Vagina (tissue), 2 donors: ENCODE measurements around the gene PBX1. TPM values are rescaled to one million over a fixed set of nuclear protein-coding genes. Genes with fewer than 3 reads are reported as not detected.
A peak's percentile ranks its signal among the peaks of the same experiment; 100 is the strongest.

Source experiments
- DNase-seq, 2 donors: peaks; one replicate each; pipeline ENCODE4 v3.0.0-alpha.2; 2017; ENCODE audit errors: extremely low spot score in 2 of 2
- H3K27ac ChIP-seq: fragments of 200-600 bp; sonication (generic); one replicate; pipeline ENCODE4 v1.5.1; 2019
- H3K27me3 ChIP-seq: fragments of 200-600 bp; sonication (generic); one replicate; pipeline ENCODE4 v1.5.1; 2019
- H3K36me3 ChIP-seq, 2 donors: fragments of 200-600 bp; sonication (generic); one replicate each; pipeline ENCODE4 v1.5.1; 2017 to 2019
- H3K4me1 ChIP-seq: fragments of 200-600 bp; sonication (generic); one replicate; pipeline ENCODE4 v1.5.1; 2019
- H3K4me3 ChIP-seq, 2 donors: fragments of 200-600 bp; sonication (generic); 1 replicate in 1 of 2; 2 replicates in 1 of 2; pipeline ENCODE4 v1.5.1; 2016 to 2019
- H3K9me3 ChIP-seq: fragments of 200-600 bp; sonication (generic); one replicate; pipeline ENCODE4 v1.5.1; 2019
- CTCF ChIP-seq, 3 experiments: fragments of 450-650 bp in 2 of 3; fragments of 200-600 bp in 1 of 3; sonication (generic) in 1 of 3; IDR thresholded peaks; one replicate each; pipeline ENCODE4 v1.5.1; 2017 to 2019; ENCODE audit warnings: antibody characterized with exemption in 3 of 3, mild to moderate bottlenecking in 2 of 3, moderate library complexity in 2 of 3
- POLR2A ChIP-seq, 2 donors: fragments of 450-650 bp; IDR thresholded peaks; one replicate each; pipeline ENCODE4 v1.6.1; 2017; ENCODE audit warnings: antibody characterized with exemption in 2 of 2, mild to moderate bottlenecking in 2 of 2, moderate library complexity in 2 of 2
- POLR2AphosphoS5 ChIP-seq, 2 donors: sonication (generic); formaldehyde crosslinking; IDR thresholded peaks; one replicate each; pipeline ENCODE4 v1.9.0; 2017; ENCODE audit warnings: antibody characterized with exemption in 2 of 2, mild to moderate bottlenecking in 2 of 2, low read depth in 1 of 2; ENCODE audit not compliant: insufficient read depth in 1 of 2
- intact Hi-C: fragments of 100-400 bp; cut with DNase I; formaldehyde crosslinking; loops from one replicate; pipeline ENCODE4 v1.15.1; 2023
- total RNA-seq: library from RNA; depleted of rRNA; stranded (reverse); fragments of >200 nt; gene quantifications from one replicate; pipeline ENCODE4 v1.2.3, GENCODE V29; 2016

The PBX1 gene
- total RNA-seq, 1 donor from 2014 or later = 69.0 TPM

GRCh38 chr1:164701189-164701761 is 142.3 kb downstream of the PBX1 start:
- Histone ChIP-seq H3K27me3 (no peaks in the 10 kb centered on the region), H3K9me3 (no peaks in the 10 kb centered on the region), H3K4me3 (no peak overlapping the region), H3K4me1 (peaks cover 76% of the 10 kb centered on the region), H3K36me3 (no peaks in the 10 kb centered on the region), H3K27ac (no peak overlapping the region)
- TF ChIP-seq POLR2A (IDR thresholded peaks at IDR 0.05) = no peak
- no peak for TF ChIP-seq CTCF (IDR thresholded peaks at IDR 0.05)
- no peak for TF ChIP-seq POLR2AphosphoS5 (IDR thresholded peaks at IDR 0.05; ENCODE audit: insufficient read depth in 1 of 2, low read depth in 1 of 2)
- no peak for DNase-seq
- intact Hi-C loops = no loop called here

DNA sequence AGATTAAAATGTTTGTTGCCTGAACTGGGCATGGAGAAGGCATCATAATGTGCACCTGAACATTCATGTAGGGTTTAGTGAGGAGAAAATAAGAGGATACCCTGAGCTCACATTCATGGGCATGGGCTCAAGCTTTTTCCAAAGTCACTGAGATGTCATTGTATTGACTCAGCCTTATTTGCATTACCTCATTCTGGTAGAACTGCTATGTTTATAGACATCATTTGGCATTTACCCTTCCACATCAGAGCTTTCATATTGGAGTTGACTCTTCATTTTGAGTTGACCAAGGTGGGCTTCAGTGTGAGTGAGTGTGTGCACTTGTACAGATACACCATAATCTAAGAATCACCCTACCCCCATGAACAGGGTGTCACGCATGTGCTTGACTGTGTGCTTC is 143.2 kb downstream of the PBX1 start:
- Histone ChIP-seq H3K27ac (peak overlapping the region; percentile 53), H3K27me3 (no peaks in the 10 kb centered on the region), H3K4me3 (no peak overlapping the region), H3K9me3 (no peaks in the 10 kb centered on the region), H3K4me1 (peaks cover 76% of the 10 kb centered on the region), H3K36me3 (no peaks in the 10 kb centered on the region)
- intact Hi-C loops = no loop called here
- no peak for DNase-seq
- no peak for TF ChIP-seq POLR2A (IDR thresholded peaks at IDR 0.05)
- TF ChIP-seq POLR2AphosphoS5 (IDR thresholded peaks at IDR 0.05; ENCODE audit: insufficient read depth in 1 of 2, low read depth in 1 of 2) = no peak
- TF ChIP-seq CTCF (IDR thresholded peaks at IDR 0.05) = no peak

- TF ChIP-seq POLR2AphosphoS5 (IDR thresholded peaks at IDR 0.05; ENCODE audit: insufficient read depth in 1 of 2, low read depth in 1 of 2) (no peak), POLR2A (IDR thresholded peaks at IDR 0.05) (no peak), CTCF (IDR thresholded peaks at IDR 0.05) (no peak)
- Histone ChIP-seq H3K9me3 (no peaks in the 10 kb centered on the region), H3K27me3 (no peaks in the 10 kb centered on the region), H3K4me3 (no peak overlapping the region), H3K36me3 (no peaks in the 10 kb centered on the region), H3K4me1 (peaks cover 80% of the 10 kb centered on the region), H3K27ac (peak overlapping the region; percentile 53)
- no peak for DNase-seq
- intact Hi-C loops = no loop called here
Observed at GRCh38 chr1:164702664-164703063, 143.7 kb downstream of the PBX1 start.

DNA sequence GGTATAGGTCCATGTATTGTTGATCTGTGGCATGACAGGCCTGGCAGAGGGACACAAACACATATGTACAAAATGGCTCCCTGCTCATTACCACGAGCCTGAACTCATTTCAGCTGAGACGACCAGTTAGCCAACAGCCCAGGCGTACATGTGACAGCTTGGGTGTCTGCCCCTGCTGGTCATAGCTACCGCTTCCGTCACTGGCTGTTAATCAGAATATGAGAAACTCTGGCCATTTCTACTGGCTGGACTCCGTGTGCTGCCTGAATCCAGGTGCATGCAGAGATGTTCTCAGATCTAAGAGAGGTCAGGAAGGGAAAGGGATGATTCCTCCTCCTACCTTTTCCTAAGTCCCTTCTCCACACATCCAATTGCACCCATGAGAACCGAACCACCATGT is 144.5 kb downstream of the PBX1 start:
- H3K27me3 ChIP-seq = no peaks in the 10 kb centered on the region
- peaks cover 85% of the 10 kb centered on the region for H3K4me1 ChIP-seq
- no peak overlapping the region for H3K4me3 ChIP-seq
- no peaks in the 10 kb centered on the region for H3K9me3 ChIP-seq
- TF ChIP-seq POLR2AphosphoS5 (IDR thresholded peaks at IDR 0.05; ENCODE audit: insufficient read depth in 1 of 2, low read depth in 1 of 2) (no peak), POLR2A (IDR thresholded peaks at IDR 0.05) (no peak), CTCF (IDR thresholded peaks at IDR 0.05) (no peak)
- intact Hi-C loops = no loop called here
- DNase-seq = no peak
- no peaks in the 10 kb centered on the region for H3K36me3 ChIP-seq
- H3K27ac ChIP-seq = peak overlapping the region; percentile 53

GRCh38 chr1:164703960-164704411 is 145.0 kb downstream of the PBX1 start:
- no peaks in the 10 kb centered on the region for H3K9me3 ChIP-seq
- H3K4me3 ChIP-seq = no peak overlapping the region
- no peak for DNase-seq
- no peaks in the 10 kb centered on the region for H3K36me3 ChIP-seq
- H3K27ac ChIP-seq = peak overlapping the region; percentile 53
- H3K4me1 ChIP-seq = peaks cover 85% of the 10 kb centered on the region
- TF ChIP-seq POLR2AphosphoS5 (IDR thresholded peaks at IDR 0.05; ENCODE audit: insufficient read depth in 1 of 2, low read depth in 1 of 2) (no peak), CTCF (IDR thresholded peaks at IDR 0.05) (no peak), POLR2A (IDR thresholded peaks at IDR 0.05) (no peak)
- no peaks in the 10 kb centered on the region for H3K27me3 ChIP-seq
- intact Hi-C loops = no loop called here
